ENCODE results near the gene PASK. TPM values are rescaled to one million over a fixed set of nuclear protein-coding genes. Genes with fewer than 3 reads are reported as not detected.
"Not testable (repeated sequence)": the region's sequence is repeated elsewhere in the genome, so short reads cannot be mapped to it uniquely, and the experiment has no call there.

The PASK gene
- total RNA-seq, 1 donor: 101 TPM

DNA sequence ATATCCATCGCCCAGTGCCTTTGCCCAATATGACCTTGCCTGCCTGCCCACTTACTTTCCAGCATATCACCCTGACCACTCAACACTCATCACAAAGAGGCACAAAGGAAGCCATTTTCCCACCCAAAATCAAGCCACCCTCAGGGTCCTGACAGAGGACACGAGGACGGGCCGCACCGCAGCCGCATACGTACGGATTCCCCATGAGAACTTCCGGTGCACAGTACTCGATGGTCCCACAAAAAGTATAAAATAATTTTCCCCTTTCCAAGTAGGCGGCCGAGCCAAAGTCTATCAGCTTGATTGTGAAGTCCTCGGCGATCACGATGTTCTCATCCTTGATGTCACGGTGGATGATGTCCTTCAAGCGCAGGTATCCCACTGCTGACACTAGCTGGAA lies 37.2 kb downstream of the PASK start:
- Histone ChIP-seq H3K4me1 (ENCODE audit: insufficient read depth, low read length) (peaks cover 18% of the 10 kb centered on the region), H3K27me3 (ENCODE audit: insufficient read depth, low read length) (no peaks in the 10 kb centered on the region), H3K4me3 (ENCODE audit: low read length) (peak overlapping the region; percentile 18)

GRCh38 chr2:241111440-241111805 lies 37.8 kb downstream of the PASK start:
- Histone ChIP-seq H3K4me1 (ENCODE audit: insufficient read depth, low read length) (peaks cover 18% of the 10 kb centered on the region), H3K27me3 (ENCODE audit: insufficient read depth, low read length) (no peaks in the 10 kb centered on the region), H3K4me3 (ENCODE audit: low read length) (peak overlapping the region; percentile 18), H3K9me3 (ENCODE audit: low read depth, low read length) (no peaks in the 10 kb centered on the region)

More for the DNA sequence above, 37.2 kb downstream of the PASK start:
- H3K9me3 ChIP-seq (ENCODE audit: low read depth, low read length): no peaks in the 10 kb centered on the region

DNA sequence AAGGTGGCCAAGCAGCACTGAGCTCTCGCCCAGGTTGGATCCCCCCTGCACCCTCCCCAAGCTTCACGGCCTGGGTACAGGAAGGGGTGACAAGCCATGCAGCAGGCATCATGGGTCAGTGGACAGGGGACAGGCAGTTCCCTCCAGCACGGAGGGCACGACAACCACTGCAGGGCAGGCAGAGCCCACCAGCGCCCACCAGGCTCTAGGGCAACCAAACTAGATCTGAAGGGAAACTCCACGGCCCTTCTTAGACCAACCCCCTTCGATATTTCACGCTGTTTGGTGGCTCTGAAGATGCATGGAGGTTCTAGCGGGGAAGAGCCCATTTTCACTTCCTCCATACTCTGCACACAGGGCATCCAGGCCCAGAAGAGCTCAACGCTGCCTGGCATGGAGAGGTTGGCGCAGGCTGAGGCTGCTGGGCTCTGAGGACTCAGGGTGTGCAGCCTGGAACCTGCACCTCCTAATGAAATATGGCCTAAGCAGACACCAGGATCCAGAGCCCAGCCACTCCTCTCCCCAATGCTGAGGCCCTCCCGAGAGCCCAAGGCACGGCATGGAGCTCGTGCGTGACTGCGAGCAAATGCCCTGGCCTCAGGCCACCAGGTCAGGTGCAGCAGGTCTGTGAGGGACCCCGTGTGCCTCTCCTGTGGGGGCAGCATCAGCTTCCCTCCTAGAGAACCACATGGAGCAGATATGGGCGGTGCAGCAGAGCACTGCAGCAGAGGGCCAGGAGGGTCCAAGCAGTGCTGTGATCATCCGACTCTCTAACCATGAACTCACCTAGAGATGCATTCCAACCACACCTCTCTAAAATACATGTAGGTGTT lies 38.4 kb downstream of the PASK start:
- no peaks in the 10 kb centered on the region for H3K9me3 ChIP-seq (ENCODE audit: low read depth, low read length)
- H3K27me3 ChIP-seq (ENCODE audit: insufficient read depth, low read length): no peaks in the 10 kb centered on the region
- H3K4me1 ChIP-seq (ENCODE audit: insufficient read depth, low read length): peaks cover 18% of the 10 kb centered on the region
- H3K4me3 ChIP-seq (ENCODE audit: low read length): peak overlapping the region; percentile 18

GRCh38 chr2:241110089-241110606 lies 39.1 kb downstream of the PASK start:
- no peak overlapping the region for H3K4me3 ChIP-seq (ENCODE audit: low read length)
- peaks cover 18% of the 10 kb centered on the region for H3K4me1 ChIP-seq (ENCODE audit: insufficient read depth, low read length)
- no peaks in the 10 kb centered on the region for H3K27me3 ChIP-seq (ENCODE audit: insufficient read depth, low read length)
- H3K9me3 ChIP-seq (ENCODE audit: low read depth, low read length): no peaks in the 10 kb centered on the region

GRCh38 chr2:241109210-241110088 lies 39.8 kb downstream of the PASK start:
- H3K9me3 ChIP-seq (ENCODE audit: low read depth, low read length): no peaks in the 10 kb centered on the region
- peaks cover 18% of the 10 kb centered on the region for H3K4me1 ChIP-seq (ENCODE audit: insufficient read depth, low read length)
- no peaks in the 10 kb centered on the region for H3K27me3 ChIP-seq (ENCODE audit: insufficient read depth, low read length)
- H3K4me3 ChIP-seq (ENCODE audit: low read length): no peak overlapping the region

DNA sequence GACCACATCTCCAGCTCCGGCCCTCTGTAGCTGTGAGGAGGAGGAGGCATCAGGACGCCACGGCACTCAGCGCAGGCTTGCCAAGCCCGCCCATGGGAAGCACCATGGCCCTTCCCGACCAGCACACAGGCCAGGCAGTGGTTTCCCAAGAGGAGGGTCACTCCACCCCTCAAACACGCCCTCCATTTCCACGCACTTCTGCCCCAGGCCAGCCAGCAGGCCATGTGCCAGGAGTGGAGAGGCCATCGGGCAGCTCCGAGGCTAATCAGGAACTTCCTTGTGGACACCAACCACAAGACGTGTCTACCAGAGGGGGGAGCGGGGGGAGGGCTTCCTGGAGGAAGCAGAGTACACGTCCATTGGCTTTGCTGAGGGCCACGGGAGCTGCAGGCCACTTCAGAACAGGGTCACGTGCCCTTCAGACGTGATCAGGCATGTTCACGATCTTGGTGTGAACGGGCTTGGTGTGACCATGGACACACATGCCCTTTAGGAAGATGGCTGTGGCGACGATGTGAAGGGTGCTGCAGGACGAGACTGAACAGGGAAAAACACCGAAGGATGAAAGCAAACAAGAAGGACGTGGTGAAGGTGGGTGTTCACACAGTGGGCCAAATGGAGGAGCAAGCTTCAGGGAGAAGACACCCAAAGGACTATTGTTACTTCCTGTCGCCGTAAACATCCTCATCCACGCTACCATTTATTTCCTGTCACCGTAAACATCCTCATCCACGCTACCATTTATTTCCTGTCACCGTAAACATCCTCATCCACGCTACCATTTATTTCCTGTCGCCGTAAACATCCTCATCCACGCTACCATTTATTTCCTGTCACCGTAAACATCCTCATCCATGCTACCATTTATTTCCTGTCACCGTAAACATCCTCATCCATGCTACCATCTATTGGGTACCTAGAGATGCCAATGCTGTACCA lies 40.7 kb downstream of the PASK start:
- Histone ChIP-seq H3K27me3 (ENCODE audit: insufficient read depth, low read length) (no peaks in the 10 kb centered on the region), H3K4me3 (ENCODE audit: low read length) (no peak overlapping the region), H3K4me1 (ENCODE audit: insufficient read depth, low read length) (peaks cover 18% of the 10 kb centered on the region), H3K9me3 (ENCODE audit: low read depth, low read length) (no peaks in the 10 kb centered on the region)

- Histone ChIP-seq H3K27me3 (ENCODE audit: insufficient read depth, low read length) (no peaks in the 10 kb centered on the region), H3K4me3 (ENCODE audit: low read length) (no peak overlapping the region), H3K9me3 (ENCODE audit: low read depth, low read length) (no peaks in the 10 kb centered on the region), H3K4me1 (ENCODE audit: insufficient read depth, low read length) (peaks cover 27% of the 10 kb centered on the region)
These were observed 42.1 kb downstream of the PASK start for GRCh38 chr2:241107031-241107783.

DNA sequence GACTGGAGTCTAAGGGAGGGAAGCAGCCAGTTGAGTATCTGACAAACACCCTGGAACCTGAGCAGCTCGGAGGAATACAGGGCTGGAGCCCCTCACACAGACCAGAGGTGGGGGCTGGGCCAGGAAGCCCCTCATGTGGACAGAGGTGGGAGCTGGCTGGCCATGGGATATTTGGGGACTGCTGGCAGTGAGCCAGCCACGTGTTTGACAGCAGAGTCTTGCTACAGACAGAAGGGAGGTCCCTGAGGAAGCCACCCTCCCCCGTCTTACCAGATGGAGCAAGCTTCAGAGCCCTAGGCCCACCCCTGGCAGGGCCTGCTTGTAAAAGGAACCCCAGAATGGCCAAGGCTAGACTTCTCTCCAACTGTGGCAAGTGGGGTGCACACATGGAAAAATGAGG lies 43.6 kb downstream of the PASK start:
- H3K9me3 ChIP-seq (ENCODE audit: low read depth, low read length): no peaks in the 10 kb centered on the region
- peaks cover 35% of the 10 kb centered on the region for H3K4me1 ChIP-seq (ENCODE audit: insufficient read depth, low read length)
- H3K4me3 ChIP-seq (ENCODE audit: low read length): no peak overlapping the region
- H3K27me3 ChIP-seq (ENCODE audit: insufficient read depth, low read length): no peaks in the 10 kb centered on the region

DNA sequence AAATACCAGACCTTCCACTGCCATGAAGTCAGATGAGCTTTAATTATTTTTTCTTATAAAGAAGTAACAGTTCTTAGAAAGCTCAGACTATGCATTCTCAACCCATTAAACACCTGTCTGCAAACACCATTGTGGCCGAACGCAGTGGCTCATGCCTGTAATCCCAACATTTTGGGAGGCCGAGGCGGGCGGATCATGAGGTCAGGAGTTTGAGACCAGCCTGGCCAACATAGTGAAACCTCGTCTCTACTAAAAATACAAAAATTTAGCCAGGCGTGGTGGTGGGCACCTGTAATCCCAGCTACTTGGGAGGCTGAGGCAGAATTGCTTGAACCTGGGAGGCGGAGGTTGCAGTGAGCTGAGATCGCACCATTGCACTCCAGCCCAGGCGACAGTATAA lies 44.7 kb downstream of the PASK start:
- H3K9me3 ChIP-seq (ENCODE audit: low read depth, low read length); H3K27me3 ChIP-seq (ENCODE audit: insufficient read depth, low read length); H3K4me3 ChIP-seq (ENCODE audit: low read length): not testable (repeated sequence)
- H3K4me1 ChIP-seq (ENCODE audit: insufficient read depth, low read length): peaks cover 35% of the 10 kb centered on the region

- peaks cover 40% of the 10 kb centered on the region for H3K4me1 ChIP-seq (ENCODE audit: insufficient read depth, low read length)
- no peaks in the 10 kb centered on the region for H3K27me3 ChIP-seq (ENCODE audit: insufficient read depth, low read length)
- H3K4me3 ChIP-seq (ENCODE audit: low read length): peak overlapping the region; percentile 91
- H3K9me3 ChIP-seq (ENCODE audit: low read depth, low read length): no peaks in the 10 kb centered on the region
These were observed 46.1 kb downstream of the PASK start for GRCh38 chr2:241103176-241103595.

- Histone ChIP-seq H3K4me1 (ENCODE audit: insufficient read depth, low read length) (peaks cover 38% of the 10 kb centered on the region), H3K27me3 (ENCODE audit: insufficient read depth, low read length) (no peaks in the 10 kb centered on the region), H3K4me3 (ENCODE audit: low read length) (peak within 1 kb of the TSS; percentile 91), H3K9me3 (ENCODE audit: low read depth, low read length) (no peaks in the 10 kb centered on the region)
These were observed 47.0 kb downstream of the PASK start, which contains the start of gene MTERF4 for GRCh38 chr2:241102239-241102803. Gene MTERF4, minus strand, starts transcription at chr2:241102287. Its CDS starts 14 bp downstream, at chr2:241102273.

- no peaks in the 10 kb centered on the region for H3K27me3 ChIP-seq (ENCODE audit: insufficient read depth, low read length)
- H3K4me1 ChIP-seq (ENCODE audit: insufficient read depth, low read length): peaks cover 54% of the 10 kb centered on the region
- no peaks in the 10 kb centered on the region for H3K9me3 ChIP-seq (ENCODE audit: low read depth, low read length)
- H3K4me3 ChIP-seq (ENCODE audit: low read length): no peak overlapping the region
These were observed 50.0 kb downstream of the PASK start for GRCh38 chr2:241099246-241099645.

- Histone ChIP-seq H3K9me3 (ENCODE audit: low read depth, low read length) (no peaks in the 10 kb centered on the region), H3K27me3 (ENCODE audit: insufficient read depth, low read length) (no peaks in the 10 kb centered on the region), H3K4me3 (ENCODE audit: low read length) (no peak overlapping the region), H3K4me1 (ENCODE audit: insufficient read depth, low read length) (peaks cover 44% of the 10 kb centered on the region)
These were observed 52.3 kb downstream of the PASK start for GRCh38 chr2:241096979-241097378.

Measured in mononuclear cell (primary cell).